OCI-LY1 (cell line): Measurements from ENCODE around the gene CCDC8.

Source experiments
- H2AFZ ChIP-seq: fragments of 200-600 bp; sonication (generic), shearing (Covaris generic); 2 replicates; pipeline ENCODE4 v1.6.0; 2014; ENCODE audit warnings: antibody characterized with exemption, mild to moderate bottlenecking, low read length
- H3F3A ChIP-seq: fragments of 200-600 bp; sonication (generic), shearing (Covaris generic); 2 replicates; pipeline ENCODE4 v1.6.0; 2014; ENCODE audit warnings: mild to moderate bottlenecking, antibody characterized with exemption, low read length, moderate library complexity; ENCODE audit not compliant: insufficient read depth
- H3K27ac ChIP-seq: fragments of 200-600 bp; sonication (generic); 2 replicates; pipeline ENCODE4 v1.5.1; 2014; ENCODE audit warnings: low read length, mixed run types, mild to moderate bottlenecking, low read depth; ENCODE audit not compliant: poor library complexity, severe bottlenecking
- H3K27me3 ChIP-seq: fragments of 200-600 bp; sonication (generic); 2 replicates; pipeline ENCODE4 v1.6.0; 2014; ENCODE audit warnings: antibody characterized with exemption, mild to moderate bottlenecking, low read length, moderate library complexity; ENCODE audit not compliant: insufficient read depth
- H3K36me3 ChIP-seq: fragments of 200-600 bp; sonication (generic); 2 replicates; pipeline ENCODE4 v1.6.1; 2014; ENCODE audit warnings: mild to moderate bottlenecking, antibody characterized with exemption, low read length, moderate library complexity, mixed read lengths; ENCODE audit not compliant: insufficient read depth
- H3K4me1 ChIP-seq: fragments of 200-600 bp; sonication (generic); 2 replicates; pipeline ENCODE4 v1.5.1; 2014; ENCODE audit warnings: mild to moderate bottlenecking, low read length, moderate library complexity; ENCODE audit not compliant: insufficient read depth, severe bottlenecking
- H3K4me2 ChIP-seq: fragments of 200-600 bp; sonication (generic), shearing (Covaris generic); 2 replicates; pipeline ENCODE4 v1.6.1; 2014; ENCODE audit warnings: low read length
- H3K4me3 ChIP-seq: fragments of 200-600 bp; sonication (generic); 2 replicates; pipeline ENCODE4 v1.5.1; 2014; ENCODE audit warnings: low read length, low read depth, mild to moderate bottlenecking, mixed read lengths; ENCODE audit not compliant: poor library complexity, severe bottlenecking
- H3K79me2 ChIP-seq: fragments of 200-600 bp; shearing (Covaris generic); 2 replicates; pipeline ENCODE4 v1.6.1; 2016; ENCODE audit warnings: mixed run types, low read length, mixed read lengths; ENCODE audit not compliant: insufficient read depth
- H3K9ac ChIP-seq: fragments of 200-600 bp; sonication (generic), shearing (Covaris generic); 2 replicates; pipeline ENCODE4 v1.6.1; 2014; ENCODE audit warnings: mild to moderate bottlenecking, low read length, mixed read lengths
- H3K9me2 ChIP-seq: fragments of 200-600 bp; sonication (generic), shearing (Covaris generic); 2 replicates; pipeline ENCODE4 v1.6.1; 2014; ENCODE audit warnings: low read depth, mild to moderate bottlenecking, low read length, mixed read lengths
- H3K9me3 ChIP-seq: fragments of 200-600 bp; shearing (Covaris generic); 2 replicates; pipeline ENCODE4 v1.6.1; 2014; ENCODE audit warnings: low read length, mixed read lengths
- H4K20me1 ChIP-seq: fragments of 200-600 bp; sonication (generic), shearing (Covaris generic); 2 replicates; pipeline ENCODE4 v1.6.0; 2016; ENCODE audit warnings: mild to moderate bottlenecking, low read length; ENCODE audit not compliant: insufficient read depth
- CTCF ChIP-seq: fragments of 200-600 bp; sonication (generic), shearing (Covaris generic); IDR thresholded peaks from 2 replicates; pipeline ENCODE4 v1.5.1; 2017; ENCODE audit warnings: mild to moderate bottlenecking, antibody characterized with exemption, low read length, moderate library complexity, mixed read lengths
- EZH2 ChIP-seq: fragments of 200-600 bp; sonication (generic), shearing (Covaris generic); IDR thresholded peaks from 2 replicates; pipeline ENCODE4 v1.8.0; 2017; ENCODE audit warnings: borderline replicate concordance, mixed run types, mild to moderate bottlenecking, antibody characterized with exemption, low read length, moderate library complexity, mixed read lengths

The CCDC8 gene

GRCh38 chr19:46412650-46413261 lies 608 bp downstream of the CCDC8 start:
- no peaks in the 10 kb centered on the region for H3F3A ChIP-seq
- TF ChIP-seq EZH2 (no peak), CTCF (no peak)
- no peak overlapping the region for H3K4me2 ChIP-seq
- no peaks in the 10 kb centered on the region for H3K4me1 ChIP-seq
- H3K9me2 ChIP-seq: no peaks in the 10 kb centered on the region
- H3K79me2 ChIP-seq: no peaks in the 10 kb centered on the region
- no peak overlapping the region for H3K9ac ChIP-seq
- no peaks in the 10 kb centered on the region for H4K20me1 ChIP-seq
- no peak overlapping the region for H3K27ac ChIP-seq
- H3K36me3 ChIP-seq: no peaks in the 10 kb centered on the region
- no peaks in the 10 kb centered on the region for H3K9me3 ChIP-seq
- no peak overlapping the region for H2AFZ ChIP-seq
- H3K4me3 ChIP-seq: no peak overlapping the region
- 0 out of 2 replicates have a peak, but pooled peaks cover 6% of the 10 kb centered on the region for H3K27me3 ChIP-seq

- no peaks in the 10 kb centered on the region for H3K79me2 ChIP-seq
- H2AFZ ChIP-seq: no peak overlapping the region
- H3K9me2 ChIP-seq: no peaks in the 10 kb centered on the region
- no peak overlapping the region for H3K27ac ChIP-seq
- H3K4me1 ChIP-seq: no peaks in the 10 kb centered on the region
- 0 out of 2 replicates have a peak, but pooled peaks cover 6% of the 10 kb centered on the region for H3K27me3 ChIP-seq
- H3K9me3 ChIP-seq: no peaks in the 10 kb centered on the region
- H4K20me1 ChIP-seq: no peaks in the 10 kb centered on the region
- no peaks in the 10 kb centered on the region for H3F3A ChIP-seq
- TF ChIP-seq EZH2 (no peak), CTCF (no peak)
- H3K9ac ChIP-seq: no peak overlapping the region
- no peak overlapping the region for H3K4me2 ChIP-seq
- H3K4me3 ChIP-seq: no peak overlapping the region
- H3K36me3 ChIP-seq: no peaks in the 10 kb centered on the region
Observed at GRCh38 chr19:46411925-46412649, 1.3 kb downstream of the CCDC8 start.

- Histone ChIP-seq H3K27me3 (0 out of 2 replicates have a peak, but pooled peaks cover 6% of the 10 kb centered on the region), H3K4me1 (no peaks in the 10 kb centered on the region), H2AFZ (no peak overlapping the region), H3F3A (no peaks in the 10 kb centered on the region), H3K9me2 (no peaks in the 10 kb centered on the region), H3K9ac (no peak overlapping the region), H3K4me3 (no peak overlapping the region), H3K9me3 (no peaks in the 10 kb centered on the region), H3K36me3 (no peaks in the 10 kb centered on the region), H4K20me1 (no peaks in the 10 kb centered on the region), H3K4me2 (no peak overlapping the region), H3K79me2 (no peaks in the 10 kb centered on the region), H3K27ac (no peak overlapping the region)
- TF ChIP-seq CTCF: no peak
- no peak for TF ChIP-seq EZH2
Observed at GRCh38 chr19:46411088-46411924, 2.1 kb downstream of the CCDC8 start.
